KMS-11 (cell line): Measurements from ENCODE around the gene SDC1.

Source experiments
- H2AFZ ChIP-seq: fragments of 200-600 bp; sonication (generic); 2 replicates; pipeline ENCODE4 v1.6.1; 2016; ENCODE audit warnings: antibody characterized with exemption, mixed run types, low read depth
- H3K27ac ChIP-seq: fragments of 200-600 bp; sonication (generic); 2 replicates; pipeline ENCODE4 v1.6.1; 2016; ENCODE audit warnings: mild to moderate bottlenecking, mixed run types
- H3K27me3 ChIP-seq: fragments of 200-600 bp; sonication (generic); 2 replicates; pipeline ENCODE4 v1.6.1; 2017; ENCODE audit warnings: mild to moderate bottlenecking, low read depth, mixed run types, moderate library complexity; ENCODE audit not compliant: insufficient read depth
- H3K36me3 ChIP-seq: fragments of 200-600 bp; sonication (generic); 2 replicates; pipeline ENCODE4 v1.6.1; 2017; ENCODE audit warnings: mild to moderate bottlenecking, mixed run types; ENCODE audit not compliant: insufficient read depth
- H3K4me1 ChIP-seq: fragments of 200-600 bp; sonication (generic); 2 replicates; pipeline ENCODE4 v1.6.1; 2016; ENCODE audit warnings: mild to moderate bottlenecking, low read depth, mixed run types; ENCODE audit not compliant: poor library complexity, severe bottlenecking
- H3K4me2 ChIP-seq: fragments of 200-600 bp; sonication (generic); 2 replicates; pipeline ENCODE4 v1.7.0; 2016; ENCODE audit warnings: mild to moderate bottlenecking, mixed run types
- H3K4me3 ChIP-seq: fragments of 200-600 bp; sonication (generic); IDR thresholded peaks from 2 replicates; pipeline ENCODE4 v1.6.1; 2017; ENCODE audit warnings: low read depth, low read length, mixed read lengths; ENCODE audit not compliant: insufficient read depth
- H3K79me2 ChIP-seq: fragments of 200-600 bp; sonication (generic); 2 replicates; pipeline ENCODE4 v1.6.1; 2016; ENCODE audit warnings: low read depth, mixed run types; ENCODE audit not compliant: insufficient read depth
- H3K9ac ChIP-seq: fragments of 200-600 bp; sonication (generic); 2 replicates; pipeline ENCODE4 v1.6.1; 2016; ENCODE audit warnings: mild to moderate bottlenecking, mixed run types
- H4K20me1 ChIP-seq: fragments of 200-600 bp; sonication (generic); 2 replicates; pipeline ENCODE4 v1.6.1; 2016; ENCODE audit warnings: mild to moderate bottlenecking, mixed run types; ENCODE audit not compliant: insufficient read depth
- TF ChIP-seq, protein P1 (sequence below): fragments of 200-600 bp; sonication (generic); conservative IDR thresholded peaks from 2 replicates; pipeline ENCODE4 v1.6.1; 2017; ENCODE audit warnings: low read depth, mild to moderate bottlenecking, antibody characterized with exemption, low read length, moderate library complexity, mixed read lengths

Gene SDC1

DNA sequence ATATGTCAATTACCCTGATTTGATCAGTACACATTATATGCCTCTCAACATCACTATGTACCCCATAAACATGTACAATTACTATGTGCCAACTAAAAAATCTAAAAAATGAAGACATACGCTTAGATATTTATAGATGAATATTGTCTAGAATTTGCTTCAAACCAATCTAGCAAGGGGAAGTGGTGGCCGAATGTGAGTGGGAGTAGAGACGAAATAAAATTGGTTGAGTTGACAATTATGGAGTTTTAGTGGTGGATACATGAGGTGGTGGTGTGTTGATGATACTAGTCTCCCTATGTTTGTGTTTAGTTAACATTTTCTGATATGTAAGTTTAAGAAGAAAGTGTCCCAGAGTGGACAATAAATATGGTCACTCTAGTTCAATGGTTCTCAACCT is 49.0 kb downstream of the SDC1 start:
- H3K9ac ChIP-seq: no peak overlapping the region
- no peak overlapping the region for H2AFZ ChIP-seq
- H3K4me3 ChIP-seq: no peak overlapping the region
- no peaks in the 10 kb centered on the region for H3K36me3 ChIP-seq
- H3K4me2 ChIP-seq: no peak overlapping the region
- H3K4me1 ChIP-seq: no peaks in the 10 kb centered on the region
- TF ChIP-seq, protein P1, sequence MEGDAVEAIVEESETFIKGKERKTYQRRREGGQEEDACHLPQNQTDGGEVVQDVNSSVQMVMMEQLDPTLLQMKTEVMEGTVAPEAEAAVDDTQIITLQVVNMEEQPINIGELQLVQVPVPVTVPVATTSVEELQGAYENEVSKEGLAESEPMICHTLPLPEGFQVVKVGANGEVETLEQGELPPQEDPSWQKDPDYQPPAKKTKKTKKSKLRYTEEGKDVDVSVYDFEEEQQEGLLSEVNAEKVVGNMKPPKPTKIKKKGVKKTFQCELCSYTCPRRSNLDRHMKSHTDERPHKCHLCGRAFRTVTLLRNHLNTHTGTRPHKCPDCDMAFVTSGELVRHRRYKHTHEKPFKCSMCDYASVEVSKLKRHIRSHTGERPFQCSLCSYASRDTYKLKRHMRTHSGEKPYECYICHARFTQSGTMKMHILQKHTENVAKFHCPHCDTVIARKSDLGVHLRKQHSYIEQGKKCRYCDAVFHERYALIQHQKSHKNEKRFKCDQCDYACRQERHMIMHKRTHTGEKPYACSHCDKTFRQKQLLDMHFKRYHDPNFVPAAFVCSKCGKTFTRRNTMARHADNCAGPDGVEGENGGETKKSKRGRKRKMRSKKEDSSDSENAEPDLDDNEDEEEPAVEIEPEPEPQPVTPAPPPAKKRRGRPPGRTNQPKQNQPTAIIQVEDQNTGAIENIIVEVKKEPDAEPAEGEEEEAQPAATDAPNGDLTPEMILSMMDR: no peak
- H3K79me2 ChIP-seq: no peaks in the 10 kb centered on the region
- no peak overlapping the region for H3K27ac ChIP-seq
- no peaks in the 10 kb centered on the region for H3K27me3 ChIP-seq
- H4K20me1 ChIP-seq: no peaks in the 10 kb centered on the region

DNA sequence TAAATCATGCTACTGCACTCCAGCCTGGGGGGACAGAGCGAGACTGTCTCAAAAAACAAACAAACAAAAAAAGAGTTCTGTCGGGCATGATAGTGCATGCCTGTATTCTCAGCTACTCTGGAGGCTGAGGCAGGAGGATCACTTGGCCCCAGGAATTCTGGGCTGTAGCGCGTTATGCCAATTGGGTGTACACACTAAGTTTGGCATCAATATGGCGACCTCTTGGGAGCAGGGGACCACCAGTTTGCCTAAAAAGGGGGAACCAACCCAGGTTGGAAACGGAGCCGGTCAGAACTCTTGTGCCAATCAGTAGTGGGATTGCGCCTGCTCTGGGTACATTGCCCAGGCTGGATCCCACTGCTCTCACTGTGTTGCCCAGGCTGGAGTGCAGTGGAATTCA is 49.7 kb downstream of the SDC1 start:
- Histone ChIP-seq H3K27me3 (no peaks in the 10 kb centered on the region), H3K4me1 (no peaks in the 10 kb centered on the region), H3K79me2 (no peaks in the 10 kb centered on the region), H3K27ac (no peak overlapping the region), H2AFZ (no peak overlapping the region), H3K9ac (no peak overlapping the region), H3K4me2 (no peak overlapping the region), H4K20me1 (no peaks in the 10 kb centered on the region), H3K4me3 (no peak overlapping the region), H3K36me3 (no peaks in the 10 kb centered on the region)
- TF ChIP-seq, protein P1: no peak

DNA sequence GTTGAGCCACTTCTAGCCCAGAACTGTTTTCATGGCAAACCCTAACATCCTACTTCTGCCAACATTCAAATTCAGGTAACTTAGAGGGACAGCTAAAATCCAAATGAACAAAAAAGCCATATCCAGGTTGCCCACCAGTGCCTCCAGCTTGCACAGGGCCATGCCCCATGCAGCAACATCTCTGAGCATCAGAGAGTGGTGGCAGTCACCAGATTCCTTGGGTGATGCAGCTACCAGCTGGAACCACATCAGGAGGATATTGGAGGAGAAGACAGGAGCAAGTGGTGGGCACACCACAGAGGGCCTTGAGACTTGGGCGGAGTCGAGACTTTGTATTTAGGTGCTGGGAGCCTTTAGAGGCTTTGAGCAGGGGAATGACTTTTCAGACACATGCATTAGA is 50.5 kb downstream of the SDC1 start:
- Histone ChIP-seq H3K4me2 (no peak overlapping the region), H2AFZ (no peak overlapping the region), H3K36me3 (no peaks in the 10 kb centered on the region), H3K27me3 (no peaks in the 10 kb centered on the region), H3K9ac (no peak overlapping the region), H3K27ac (no peak overlapping the region), H3K4me1 (no peaks in the 10 kb centered on the region), H3K4me3 (no peak overlapping the region), H4K20me1 (no peaks in the 10 kb centered on the region), H3K79me2 (no peaks in the 10 kb centered on the region)
- TF ChIP-seq, protein P1: no peak

DNA sequence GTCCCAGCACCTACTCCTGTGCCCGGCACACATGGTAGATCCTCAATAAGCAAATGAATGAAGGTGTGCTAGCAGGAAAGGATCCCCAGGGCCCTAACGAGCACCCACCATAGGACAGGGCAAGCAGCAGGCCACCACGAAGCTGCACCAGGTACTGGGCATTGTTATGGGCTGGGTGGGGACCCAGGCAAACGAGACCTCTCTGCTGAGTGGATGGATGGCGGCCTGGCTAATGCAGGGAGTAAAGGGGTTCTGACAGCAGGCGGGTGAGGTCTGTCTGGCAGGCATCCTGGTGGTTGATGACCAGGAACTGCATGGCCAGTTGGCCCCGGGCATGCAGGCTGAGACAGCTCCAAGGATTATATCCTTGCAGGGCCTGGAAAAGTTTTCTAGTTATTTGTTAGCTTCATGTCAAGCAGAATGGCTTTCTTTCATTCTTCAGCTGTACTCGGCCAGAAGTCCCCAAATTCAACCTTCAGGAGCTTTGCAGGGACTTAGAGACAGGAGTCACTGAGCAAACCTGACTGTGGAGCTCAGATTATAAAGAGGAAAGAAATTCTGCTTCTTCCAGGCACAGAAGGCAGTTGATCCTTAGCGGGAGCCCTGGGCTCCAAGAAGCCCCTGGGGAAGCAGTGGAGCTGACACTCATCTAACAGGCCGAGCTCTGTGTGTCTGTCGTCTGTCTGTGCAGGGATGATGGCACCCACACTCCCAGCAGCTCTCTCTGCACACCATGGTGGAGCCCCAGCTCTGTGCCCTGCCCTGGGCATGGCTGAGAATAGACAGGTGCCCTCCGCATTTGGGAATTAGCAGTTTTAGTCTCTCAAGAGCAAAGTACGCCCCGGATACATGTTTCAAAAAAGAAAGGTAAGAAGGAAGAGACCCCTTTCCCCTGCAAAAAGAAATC is 51.2 kb downstream of the SDC1 start:
- H3K27me3 ChIP-seq: no peaks in the 10 kb centered on the region
- H4K20me1 ChIP-seq: no peaks in the 10 kb centered on the region
- H3K4me3 ChIP-seq: no peak overlapping the region
- H3K9ac ChIP-seq: no peak overlapping the region
- TF ChIP-seq, protein P1: no peak
- no peak overlapping the region for H3K27ac ChIP-seq
- no peaks in the 10 kb centered on the region for H3K4me1 ChIP-seq
- H3K4me2 ChIP-seq: no peak overlapping the region
- H2AFZ ChIP-seq: no peak overlapping the region
- no peaks in the 10 kb centered on the region for H3K36me3 ChIP-seq
- no peaks in the 10 kb centered on the region for H3K79me2 ChIP-seq
